Vagina (tissue), 2 donors: ENCODE results near the gene GSC2. TPM values are rescaled to one million over a fixed set of nuclear protein-coding genes. Genes with fewer than 3 reads are reported as not detected.

ENCODE experiments used
- DNase-seq, 2 donors: peaks; one replicate each; pipeline ENCODE4 v3.0.0-alpha.2; 2017; ENCODE audit errors: extremely low spot score in 2 of 2
- H3K27ac ChIP-seq: fragments of 200-600 bp; sonication (generic); one replicate; pipeline ENCODE4 v1.5.1; 2019
- H3K27me3 ChIP-seq: fragments of 200-600 bp; sonication (generic); one replicate; pipeline ENCODE4 v1.5.1; 2019
- H3K36me3 ChIP-seq, 2 donors: fragments of 200-600 bp; sonication (generic); one replicate each; pipeline ENCODE4 v1.5.1; 2017 to 2019
- H3K4me1 ChIP-seq: fragments of 200-600 bp; sonication (generic); one replicate; pipeline ENCODE4 v1.5.1; 2019
- H3K4me3 ChIP-seq, 2 donors: fragments of 200-600 bp; sonication (generic); 1 replicate in 1 of 2; 2 replicates in 1 of 2; pipeline ENCODE4 v1.5.1; 2016 to 2019
- H3K9me3 ChIP-seq: fragments of 200-600 bp; sonication (generic); one replicate; pipeline ENCODE4 v1.5.1; 2019
- CTCF ChIP-seq, 3 experiments: fragments of 450-650 bp in 2 of 3; fragments of 200-600 bp in 1 of 3; sonication (generic) in 1 of 3; IDR thresholded peaks; one replicate each; pipeline ENCODE4 v1.5.1; 2017 to 2019; ENCODE audit warnings: antibody characterized with exemption in 3 of 3, mild to moderate bottlenecking in 2 of 3, moderate library complexity in 2 of 3
- POLR2A ChIP-seq, 2 donors: fragments of 450-650 bp; IDR thresholded peaks; one replicate each; pipeline ENCODE4 v1.6.1; 2017; ENCODE audit warnings: antibody characterized with exemption in 2 of 2, mild to moderate bottlenecking in 2 of 2, moderate library complexity in 2 of 2
- POLR2AphosphoS5 ChIP-seq, 2 donors: sonication (generic); formaldehyde crosslinking; IDR thresholded peaks; one replicate each; pipeline ENCODE4 v1.9.0; 2017; ENCODE audit warnings: antibody characterized with exemption in 2 of 2, mild to moderate bottlenecking in 2 of 2, low read depth in 1 of 2; ENCODE audit not compliant: insufficient read depth in 1 of 2
- intact Hi-C: fragments of 100-400 bp; cut with DNase I; formaldehyde crosslinking; loops from one replicate; pipeline ENCODE4 v1.15.1; 2023
- total RNA-seq: library from RNA; depleted of rRNA; stranded (reverse); fragments of >200 nt; gene quantifications from one replicate; pipeline ENCODE4 v1.2.3, GENCODE V29; 2016

Gene GSC2
- total RNA-seq, 1 donor from 2014 or later = not detected

GRCh38 chr22:19139974-19140373 is 10.1 kb downstream of the GSC2 start:
- H3K9me3 ChIP-seq = no peaks in the 10 kb centered on the region
- peaks cover 0 to 68% of the 10 kb centered on the region in 2 donors for H3K36me3 ChIP-seq
- TF ChIP-seq POLR2AphosphoS5 (IDR thresholded peaks at IDR 0.05; ENCODE audit: insufficient read depth in 1 of 2, low read depth in 1 of 2) (no peak), POLR2A (IDR thresholded peaks at IDR 0.05) (no peak), CTCF (IDR thresholded peaks at IDR 0.05) (no peak)
- intact Hi-C loops = no loop called here
- no peak overlapping the region for H3K4me3 ChIP-seq
- no peak for DNase-seq
- peaks cover 19% of the 10 kb centered on the region for H3K4me1 ChIP-seq
- H3K27me3 ChIP-seq = no peaks in the 10 kb centered on the region
- no peak overlapping the region for H3K27ac ChIP-seq

- peaks cover 1 to 78% of the 10 kb centered on the region in 2 donors for H3K36me3 ChIP-seq
- H3K4me3 ChIP-seq = no peak overlapping the region
- no peak overlapping the region for H3K27ac ChIP-seq
- no peak for DNase-seq
- no peaks in the 10 kb centered on the region for H3K9me3 ChIP-seq
- no peaks in the 10 kb centered on the region for H3K27me3 ChIP-seq
- TF ChIP-seq POLR2AphosphoS5 (IDR thresholded peaks at IDR 0.05; ENCODE audit: insufficient read depth in 1 of 2, low read depth in 1 of 2) (no peak), CTCF (IDR thresholded peaks at IDR 0.05) (no peak), POLR2A (IDR thresholded peaks at IDR 0.05) (no peak)
- H3K4me1 ChIP-seq = peaks cover 17% of the 10 kb centered on the region
- intact Hi-C loops = no loop called here
These were observed 11.1 kb downstream of the GSC2 start for GRCh38 chr22:19139001-19139356.

GRCh38 chr22:19138217-19139000 is 11.7 kb downstream of the GSC2 start:
- no peaks in the 10 kb centered on the region for H3K9me3 ChIP-seq
- H3K4me3 ChIP-seq = no peak overlapping the region
- peaks cover 11% of the 10 kb centered on the region for H3K4me1 ChIP-seq
- DNase-seq = no peak
- intact Hi-C loops = no loop called here
- H3K27ac ChIP-seq = no peak overlapping the region
- TF ChIP-seq CTCF (IDR thresholded peaks at IDR 0.05) (no peak), POLR2A (IDR thresholded peaks at IDR 0.05) (no peak), POLR2AphosphoS5 (IDR thresholded peaks at IDR 0.05; ENCODE audit: insufficient read depth in 1 of 2, low read depth in 1 of 2) (no peak)
- no peaks in the 10 kb centered on the region for H3K27me3 ChIP-seq
- peaks cover 4 to 84% of the 10 kb centered on the region in 2 donors for H3K36me3 ChIP-seq

GRCh38 chr22:19137384-19138216 is 12.5 kb downstream of the GSC2 start:
- Histone ChIP-seq H3K9me3 (no peaks in the 10 kb centered on the region), H3K4me3 (no peak overlapping the region), H3K4me1 (peaks cover 3% of the 10 kb centered on the region), H3K36me3 (peaks cover 4 to 83% of the 10 kb centered on the region in 2 donors), H3K27me3 (no peaks in the 10 kb centered on the region), H3K27ac (no peak overlapping the region)
- TF ChIP-seq CTCF (IDR thresholded peaks at IDR 0.05) = no peak
- no peak for TF ChIP-seq POLR2A (IDR thresholded peaks at IDR 0.05)
- no peak for TF ChIP-seq POLR2AphosphoS5 (IDR thresholded peaks at IDR 0.05; ENCODE audit: insufficient read depth in 1 of 2, low read depth in 1 of 2)
- intact Hi-C loops = no loop called here
- DNase-seq = no peak
